HEK293 (cell line): ENCODE results near the gene PEX6.

Source experiments
- ELK4 ChIP-seq: IDR thresholded peaks from 2 replicates; pipeline ENCODE4 v1.6.1; 2011; ENCODE audit warnings: mild to moderate bottlenecking, low read depth, low read length, borderline replicate concordance
- GLI4 ChIP-seq: fragments of 450-650 bp; formaldehyde crosslinking; IDR thresholded peaks from 2 replicates; pipeline ENCODE4 v1.5.1; 2016; ENCODE audit warnings: missing biosample characterization, missing genetic modification characterization
- GLIS2 ChIP-seq: fragments of 450-650 bp; formaldehyde crosslinking; IDR thresholded peaks from 2 replicates; pipeline ENCODE4 v1.5.1; 2016; ENCODE audit warnings: missing biosample characterization, missing genetic modification characterization
- IKZF3 ChIP-seq: fragments of 450-650 bp; IDR thresholded peaks from 2 replicates; pipeline ENCODE4 v1.5.0; 2018; ENCODE audit warnings: missing biosample characterization, mild to moderate bottlenecking, missing genetic modification characterization, moderate library complexity
- MZF1 ChIP-seq: fragments of 450-650 bp; formaldehyde crosslinking; IDR thresholded peaks from 2 replicates; pipeline ENCODE4 v1.5.1; 2017; ENCODE audit warnings: missing biosample characterization, missing genetic modification characterization, borderline replicate concordance
- PRDM4 ChIP-seq: fragments of 450-650 bp; formaldehyde crosslinking; IDR thresholded peaks from 2 replicates; pipeline ENCODE4 v1.5.1; 2017; ENCODE audit warnings: missing biosample characterization, missing genetic modification characterization
- REPIN1 ChIP-seq: fragments of 450-650 bp; formaldehyde crosslinking; IDR thresholded peaks from 2 replicates; pipeline ENCODE4 v1.5.1; 2017; ENCODE audit warnings: missing biosample characterization, missing genetic modification characterization, low read depth
- SALL2 ChIP-seq: fragments of 450-650 bp; formaldehyde crosslinking; IDR thresholded peaks from 2 replicates; pipeline ENCODE4 v1.5.0; 2017; ENCODE audit warnings: missing biosample characterization, mild to moderate bottlenecking, missing genetic modification characterization, borderline replicate concordance
- SP2 ChIP-seq: fragments of 450-650 bp; formaldehyde crosslinking; IDR thresholded peaks from 2 replicates; pipeline ENCODE4 v1.5.1; 2016; ENCODE audit warnings: missing biosample characterization, missing genetic modification characterization
- TCF7L2 ChIP-seq: IDR thresholded peaks from 2 replicates; pipeline ENCODE4 v1.6.1; 2011; ENCODE audit warnings: low read depth, mild to moderate bottlenecking, inconsistent platforms, low read length, moderate library complexity, borderline replicate concordance
- ZFP37 ChIP-seq: fragments of 450-650 bp; formaldehyde crosslinking; IDR thresholded peaks from 2 replicates; pipeline ENCODE4 v1.5.1; 2016; ENCODE audit warnings: missing biosample characterization, missing genetic modification characterization
- ZNF112 ChIP-seq: fragments of 450-650 bp; formaldehyde crosslinking; IDR thresholded peaks from 2 replicates; pipeline ENCODE4 v1.5.0; 2017; ENCODE audit warnings: missing biosample characterization, missing genetic modification characterization
- ZNF132 ChIP-seq: fragments of 450-650 bp; formaldehyde crosslinking; IDR thresholded peaks from 2 replicates; pipeline ENCODE4 v1.5.1; 2017; ENCODE audit warnings: missing biosample characterization, missing genetic modification characterization, borderline replicate concordance
- ZNF140 ChIP-seq: fragments of 450-650 bp; formaldehyde crosslinking; IDR thresholded peaks from 2 replicates; pipeline ENCODE4 v1.5.1; 2016; ENCODE audit warnings: missing biosample characterization, missing genetic modification characterization
- ZNF146 ChIP-seq: fragments of 450-650 bp; formaldehyde crosslinking; IDR thresholded peaks from 2 replicates; pipeline ENCODE4 v1.5.1; 2016; ENCODE audit warnings: missing biosample characterization, missing genetic modification characterization
- ZNF148 ChIP-seq: fragments of 450-650 bp; formaldehyde crosslinking; IDR thresholded peaks from 2 replicates; pipeline ENCODE4 v1.5.0; 2017; ENCODE audit warnings: missing biosample characterization, missing genetic modification characterization, borderline replicate concordance
- ZNF214 ChIP-seq: fragments of 450-650 bp; formaldehyde crosslinking; IDR thresholded peaks from 2 replicates; pipeline ENCODE4 v1.5.1; 2017; ENCODE audit warnings: missing biosample characterization, mild to moderate bottlenecking, missing genetic modification characterization, borderline replicate concordance
- ZNF223 ChIP-seq: fragments of 450-650 bp; formaldehyde crosslinking; IDR thresholded peaks from 2 replicates; pipeline ENCODE4 v1.5.1; 2016; ENCODE audit warnings: missing biosample characterization, missing genetic modification characterization
- ZNF239 ChIP-seq: fragments of 450-650 bp; formaldehyde crosslinking; IDR thresholded peaks from 2 replicates; pipeline ENCODE4 v1.5.1; 2016; ENCODE audit warnings: missing biosample characterization, missing genetic modification characterization
- ZNF274 ChIP-seq, 2 experiments: fragments of 200-500 bp in 1 of 2; fragments of 450-650 bp in 1 of 2; sonication (Bioruptor generic) in 1 of 2; formaldehyde crosslinking in 1 of 2; IDR thresholded peaks; 2 replicates each; pipeline versions ENCODE4 v1.5.1 to v1.6.1; 2014 to 2016; ENCODE audit warnings: borderline replicate concordance in 1 of 2, inconsistent platforms in 1 of 2, low read length in 1 of 2, missing biosample characterization in 1 of 2, missing genetic modification characterization in 1 of 2
- ZNF292 ChIP-seq: fragments of 450-650 bp; formaldehyde crosslinking; IDR thresholded peaks from 2 replicates; pipeline ENCODE4 v1.5.1; 2016; ENCODE audit warnings: low read depth, missing biosample characterization, missing genetic modification characterization, borderline replicate concordance
- ZNF302 ChIP-seq: fragments of 450-650 bp; formaldehyde crosslinking; IDR thresholded peaks from 2 replicates; pipeline ENCODE4 v1.5.1; 2016; ENCODE audit warnings: missing biosample characterization, missing genetic modification characterization, low read depth
- ZNF518A ChIP-seq: fragments of 450-650 bp; formaldehyde crosslinking; conservative IDR thresholded peaks from 2 replicates; pipeline ENCODE4 v1.5.1; 2016; ENCODE audit warnings: low read depth, missing biosample characterization, missing genetic modification characterization
- ZNF585B ChIP-seq: fragments of 450-650 bp; formaldehyde crosslinking; IDR thresholded peaks from 2 replicates; pipeline ENCODE4 v1.5.1; 2016; ENCODE audit warnings: missing biosample characterization, missing genetic modification characterization
- ZNF645 ChIP-seq: fragments of 450-650 bp; formaldehyde crosslinking; IDR thresholded peaks from 2 replicates; pipeline ENCODE4; 2016; ENCODE audit warnings: missing biosample characterization, missing genetic modification characterization
- ZNF660 ChIP-seq: fragments of 450-650 bp; IDR thresholded peaks from 2 replicates; pipeline ENCODE4 v1.5.1; 2018; ENCODE audit warnings: missing biosample characterization, mild to moderate bottlenecking, missing genetic modification characterization
- ZNF791 ChIP-seq: fragments of 450-650 bp; formaldehyde crosslinking; IDR thresholded peaks from 2 replicates; pipeline ENCODE4 v1.5.1; 2016; ENCODE audit warnings: missing biosample characterization, missing genetic modification characterization

Gene PEX6

GRCh38 chr6:42960243-42961019 lies 18.6 kb downstream of the PEX6 start, which contains the start of gene GNMT (continued):
- peak; percentile 59; the same call in 1 of the 2 replicates for TF ChIP-seq GLIS2 (tag by site-specific recombination)
- no peak for TF ChIP-seq MZF1
- TF ChIP-seq ZNF660 (tag by site-specific recombination) = no peak
- TF ChIP-seq ZNF791 = no peak
- TF ChIP-seq ZNF148 (tag by site-specific recombination) = no peak
- no peak for TF ChIP-seq ZNF214 (tag by site-specific recombination)
- TF ChIP-seq SALL2 (tag by site-specific recombination) = no peak
- no peak for TF ChIP-seq ZNF239
- TF ChIP-seq ZNF585B = no peak
- TF ChIP-seq SP2 (tag by site-specific recombination) = peak; percentile 71
- no peak for TF ChIP-seq ZNF645 (tag by site-specific recombination)
- no peak for TF ChIP-seq GLI4 (tag by site-specific recombination)
- no peak for TF ChIP-seq ZFP37 (tag by site-specific recombination)
- TF ChIP-seq ZNF292 (tag by site-specific recombination) = no peak
- TF ChIP-seq PRDM4 = no peak
- no peak for TF ChIP-seq IKZF3 (tag by site-specific recombination)
- TF ChIP-seq ZNF132 = no peak
- no peak for TF ChIP-seq ZNF140 (tag by site-specific recombination)
- no peak for TF ChIP-seq ZNF223 (tag by site-specific recombination)
- no peak for TF ChIP-seq ZNF302 (tag by site-specific recombination)
- TF ChIP-seq REPIN1 (tag by site-specific recombination) = no peak
- no peak for TF ChIP-seq ZNF274 (IDR thresholded peaks at IDR 0.05; ENCODE audit: low read length)
- no peak for TF ChIP-seq ZNF274 (tag by site-specific recombination; IDR thresholded peaks at IDR 0.05; ENCODE audit: borderline replicate concordance)
- TF ChIP-seq ZNF112 = no peak
- no peak for TF ChIP-seq TCF7L2
- TF ChIP-seq ZNF146 (tag by site-specific recombination) = no peak
- TF ChIP-seq ELK4 = no peak
- no peak for TF ChIP-seq ZNF518A
